Endometrial microvascular endothelial cells (primary cell): ENCODE results near the gene C4BPB. TPM values are rescaled to one million over a fixed set of nuclear protein-coding genes. Genes with fewer than 3 reads are reported as not detected.
"Not testable (repeated sequence)": the region's sequence is repeated elsewhere in the genome, so short reads cannot be mapped to it uniquely, and the experiment has no call there.

Experiments used
- in situ Hi-C: cut with HindIII; loops from 2 replicates; pipeline ENCODE4 v1.10.0; 2017; ENCODE audit warnings: low sequenced_read_pairs, low pct_unique_long_range_greater_than_20kb; ENCODE audit errors: inconsistent ontology term
- total RNA-seq: library from RNA; depleted of rRNA; stranded (reverse); fragments of >200 nt; gene quantifications from one replicate; pipeline ENCODE4 v1.2.3, GENCODE V29; 2015; ENCODE audit errors: inconsistent ontology term

C4BPB gene, protein sequence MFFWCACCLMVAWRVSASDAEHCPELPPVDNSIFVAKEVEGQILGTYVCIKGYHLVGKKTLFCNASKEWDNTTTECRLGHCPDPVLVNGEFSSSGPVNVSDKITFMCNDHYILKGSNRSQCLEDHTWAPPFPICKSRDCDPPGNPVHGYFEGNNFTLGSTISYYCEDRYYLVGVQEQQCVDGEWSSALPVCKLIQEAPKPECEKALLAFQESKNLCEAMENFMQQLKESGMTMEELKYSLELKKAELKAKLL
- not detected for total RNA-seq

DNA sequence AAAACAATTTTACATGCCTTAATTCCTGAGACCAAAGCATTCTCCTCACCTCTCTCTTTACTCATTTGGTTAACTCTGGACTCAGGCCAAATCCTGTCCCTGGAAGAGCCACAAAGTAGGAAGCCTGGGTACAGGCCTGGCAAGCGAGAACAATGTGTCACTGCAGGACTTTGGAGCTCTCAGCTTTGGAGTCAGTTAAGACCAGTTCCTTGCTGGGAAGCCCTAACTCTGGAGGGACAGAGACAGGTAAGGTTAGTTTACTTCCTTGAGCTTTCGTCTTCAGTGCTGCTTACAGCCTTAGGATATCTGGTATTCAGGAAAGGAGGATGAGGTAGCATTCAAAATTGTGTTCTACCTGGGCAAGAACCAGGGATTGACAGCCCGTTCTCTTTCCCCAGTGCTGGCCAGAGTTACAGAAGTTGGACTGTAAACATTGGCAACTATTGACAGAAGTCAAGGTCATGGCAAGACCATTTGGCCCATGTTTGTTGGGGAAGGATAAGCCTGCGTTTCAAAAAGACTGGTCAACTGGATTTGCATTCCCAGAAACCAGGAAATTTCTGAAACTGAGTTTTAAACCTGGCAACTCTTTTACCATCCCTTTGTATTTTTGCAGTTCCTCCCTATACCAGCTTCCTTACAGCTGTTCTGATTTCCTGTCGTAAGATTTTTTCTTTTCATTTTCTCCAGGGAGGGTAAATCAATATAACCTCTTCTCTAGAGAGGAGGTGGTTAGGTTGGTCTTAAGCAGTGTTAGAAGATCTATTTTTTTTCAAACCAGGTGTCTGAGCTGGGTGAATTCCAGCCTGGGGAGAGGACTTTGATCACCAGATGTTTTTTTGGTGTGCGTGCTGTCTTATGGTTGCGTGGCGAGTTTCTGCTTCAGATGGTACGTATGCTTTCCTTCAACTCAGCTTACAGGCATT lies at the start of gene C4BPB:
TSS of gene C4BPB (plus strand) at position 160 of the 926 bp plus-strand sequence. CDS start at position 832, 672 bp downstream.
- in situ Hi-C loops = no loop called here

DNA sequence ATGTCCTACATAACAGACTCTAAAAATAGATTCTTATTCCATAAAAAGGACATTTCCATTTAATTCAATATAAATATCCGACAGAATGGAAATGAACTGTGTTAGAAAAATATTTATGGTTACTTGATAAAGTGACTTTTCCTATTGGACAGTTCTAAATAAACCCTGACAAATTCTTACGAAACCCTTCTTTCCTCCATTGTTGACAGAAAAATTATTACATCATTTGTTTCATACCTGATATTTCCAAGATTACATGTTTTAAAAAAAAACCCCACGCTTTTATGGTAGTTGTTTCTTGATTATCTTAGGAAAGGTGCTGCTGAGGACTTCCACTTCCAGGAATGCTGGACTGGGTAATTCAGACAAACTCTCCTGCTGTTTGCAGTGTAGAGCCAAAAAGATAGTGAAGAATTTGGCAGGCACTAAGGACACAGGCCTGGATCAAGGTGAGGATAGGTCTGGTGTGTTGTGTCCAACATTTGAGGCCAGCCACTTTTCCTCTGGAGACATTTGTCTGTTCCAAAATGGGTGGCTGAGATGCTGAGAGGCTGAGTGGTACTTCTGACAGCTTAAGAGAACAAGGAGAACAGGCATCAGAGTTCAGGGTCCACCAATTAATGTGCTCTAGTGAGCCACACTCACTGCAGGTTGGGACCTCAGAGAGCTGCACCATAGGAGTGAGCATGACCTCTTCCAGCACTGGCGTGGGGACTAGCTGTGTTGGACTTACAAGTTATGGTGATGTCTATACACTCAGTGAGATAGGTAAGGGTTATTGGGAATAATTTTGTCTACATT lies 49.1 kb upstream of the C4BPB start:
- in situ Hi-C loops = no loop called here

DNA sequence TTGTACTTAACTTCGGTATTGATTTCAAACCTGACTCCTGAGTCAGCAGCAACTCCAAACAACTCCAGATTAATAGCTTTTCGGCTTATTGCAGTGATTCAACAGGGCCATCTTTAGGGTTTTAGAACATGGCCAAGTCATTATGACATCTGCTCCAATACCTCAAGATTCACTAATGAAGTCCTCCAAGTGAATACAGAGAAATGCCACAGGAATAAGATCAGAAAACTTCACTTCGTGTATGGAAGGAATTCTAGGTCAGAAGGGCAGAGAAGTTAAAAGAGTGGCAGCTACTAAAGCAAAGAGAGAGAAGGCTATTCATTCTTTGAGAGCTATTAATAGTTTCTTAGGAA lies 48.5 kb upstream of the C4BPB start:
- in situ Hi-C loops = no loop called here

DNA sequence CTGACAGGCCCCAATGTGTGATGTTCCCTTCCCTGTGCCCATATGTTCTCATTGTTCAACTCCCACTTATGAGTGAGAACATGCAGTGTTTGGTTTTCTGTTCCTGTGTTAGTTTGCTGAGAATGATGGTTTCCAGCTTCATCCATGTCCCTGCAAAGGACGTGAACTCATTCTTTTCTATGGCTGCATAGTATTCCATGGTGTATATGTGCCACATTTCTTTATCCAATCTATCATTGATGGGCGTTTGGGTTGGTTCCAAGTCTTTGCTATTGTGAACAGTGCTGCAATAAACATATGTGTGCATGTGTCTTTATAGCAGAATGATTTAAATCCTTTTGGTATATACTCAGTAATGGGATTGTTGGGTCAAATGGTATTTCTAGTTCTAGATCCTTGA lies 47.3 kb upstream of the C4BPB start:
- in situ Hi-C loops = not testable (repeated sequence)

DNA sequence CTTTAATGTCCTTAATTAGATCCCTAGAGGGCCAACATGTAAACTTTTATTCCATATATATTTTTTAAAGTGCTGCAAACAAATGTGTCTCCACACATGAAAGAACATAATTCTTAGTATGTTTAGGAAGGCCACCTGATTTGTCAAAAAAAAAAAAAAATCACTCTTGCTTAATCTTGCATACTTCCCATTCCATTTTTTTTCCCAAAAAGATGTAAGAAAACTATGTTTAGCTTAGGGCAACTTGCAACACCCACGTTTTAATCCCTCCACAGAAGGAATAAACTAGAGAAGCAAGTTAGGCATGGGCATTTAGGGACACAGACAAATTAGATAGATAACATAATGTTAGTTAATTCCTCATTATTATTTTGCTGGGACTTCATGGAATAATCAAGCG lies 43.2 kb upstream of the C4BPB start:
- in situ Hi-C loops = no loop called here

DNA sequence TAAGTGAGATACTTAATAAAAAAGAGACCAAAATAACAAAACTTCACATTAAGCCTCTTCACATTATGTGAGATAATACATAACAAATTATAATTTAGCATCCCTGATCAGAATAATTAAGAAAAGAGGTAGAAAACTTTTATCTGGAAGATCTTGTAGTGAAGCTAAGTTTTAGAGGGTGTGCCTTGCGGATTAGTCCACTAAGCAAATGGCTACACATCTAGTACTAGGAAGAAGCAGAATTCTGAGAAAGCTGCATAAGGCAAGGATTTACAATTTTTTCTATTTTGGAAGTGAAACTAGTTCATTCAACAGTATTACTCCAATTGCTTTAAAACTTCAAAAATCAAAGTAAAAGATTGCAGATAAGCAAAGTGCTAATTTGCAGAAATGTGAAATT lies 41.2 kb upstream of the C4BPB start:
- in situ Hi-C loops = no loop called here

DNA sequence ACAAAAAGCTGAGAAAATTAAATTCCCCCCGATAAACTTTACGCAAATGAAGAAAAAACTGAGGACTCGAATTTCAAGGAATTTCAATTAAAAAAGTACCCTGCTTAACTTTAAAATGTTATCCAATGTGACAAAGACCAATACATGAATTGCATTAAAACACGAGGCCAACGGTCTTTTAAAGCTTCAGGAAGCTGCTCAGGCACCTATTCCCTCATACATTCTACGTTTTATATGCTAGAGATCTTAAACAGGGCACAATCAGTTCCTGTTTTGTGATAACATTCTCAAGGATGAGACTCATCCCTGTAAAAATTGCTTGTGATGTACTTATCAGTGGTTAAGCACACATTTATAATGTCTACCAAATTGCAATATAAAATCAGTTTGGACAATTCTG lies 40.6 kb upstream of the C4BPB start:
- in situ Hi-C loops = no loop called here

DNA sequence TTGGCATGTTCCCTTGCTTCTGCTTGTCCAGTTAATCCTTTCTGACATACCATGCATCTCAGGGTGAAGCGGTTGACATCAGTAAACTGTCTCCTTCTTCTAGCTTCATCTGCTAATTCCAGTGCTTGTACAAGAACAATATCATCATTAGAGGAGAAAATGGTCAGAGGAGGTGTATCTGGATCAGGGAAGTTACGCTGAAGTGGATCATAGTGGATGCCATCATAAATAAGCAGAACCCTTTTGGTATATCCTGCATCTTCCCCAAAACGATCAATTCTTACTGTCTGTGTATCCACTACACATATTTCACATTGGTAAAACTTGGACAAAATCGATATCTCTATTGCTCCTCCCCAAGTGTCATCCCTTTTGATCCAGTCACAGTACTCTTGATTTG lies 39.6 kb upstream of the C4BPB start:
- in situ Hi-C loops = no loop called here

DNA sequence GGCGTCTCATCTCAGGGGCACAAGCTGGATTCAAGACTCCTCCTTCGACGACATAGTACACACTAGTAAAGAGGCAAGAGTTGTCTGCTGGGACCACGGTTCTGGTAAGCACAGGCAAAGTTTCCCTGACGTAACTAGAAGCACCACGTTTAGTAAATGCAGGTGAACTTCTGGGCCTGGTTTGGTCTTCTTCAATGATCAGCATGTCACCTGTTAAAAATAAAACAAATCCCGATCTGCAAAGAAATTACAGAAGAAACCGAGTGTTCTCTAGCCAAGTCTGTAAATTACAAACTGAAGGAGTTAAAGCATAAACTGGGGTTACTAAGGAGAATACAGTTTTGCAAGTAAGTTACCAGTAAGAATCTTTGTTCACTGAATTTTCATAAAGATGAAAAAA lies 39.1 kb upstream of the C4BPB start:
- in situ Hi-C loops = no loop called here

DNA sequence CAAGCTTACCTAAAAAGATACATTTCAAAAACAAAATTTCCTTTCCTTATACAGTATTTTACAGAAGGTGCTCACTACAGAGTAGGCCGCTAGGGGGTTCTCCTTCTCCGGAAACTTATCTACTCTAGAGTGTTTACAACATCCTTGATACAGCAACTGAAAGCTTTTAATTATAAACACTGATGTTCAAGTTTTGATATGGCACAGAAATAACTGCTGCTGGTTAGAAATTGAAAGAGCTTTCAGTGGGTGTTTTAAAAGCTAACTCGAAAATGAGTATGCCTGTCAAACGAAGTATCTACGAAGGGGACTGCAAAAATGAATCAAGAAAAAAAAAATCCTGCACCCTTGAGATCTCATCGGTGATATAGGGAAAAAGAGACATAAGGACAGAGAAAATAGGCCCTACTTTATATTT lies 38.7 kb upstream of the C4BPB start:
- in situ Hi-C loops = loop anchor here (25.0 kb wide), 1 partner anchor 262 kb away; the partner anchor contains the start of gene CD55

DNA sequence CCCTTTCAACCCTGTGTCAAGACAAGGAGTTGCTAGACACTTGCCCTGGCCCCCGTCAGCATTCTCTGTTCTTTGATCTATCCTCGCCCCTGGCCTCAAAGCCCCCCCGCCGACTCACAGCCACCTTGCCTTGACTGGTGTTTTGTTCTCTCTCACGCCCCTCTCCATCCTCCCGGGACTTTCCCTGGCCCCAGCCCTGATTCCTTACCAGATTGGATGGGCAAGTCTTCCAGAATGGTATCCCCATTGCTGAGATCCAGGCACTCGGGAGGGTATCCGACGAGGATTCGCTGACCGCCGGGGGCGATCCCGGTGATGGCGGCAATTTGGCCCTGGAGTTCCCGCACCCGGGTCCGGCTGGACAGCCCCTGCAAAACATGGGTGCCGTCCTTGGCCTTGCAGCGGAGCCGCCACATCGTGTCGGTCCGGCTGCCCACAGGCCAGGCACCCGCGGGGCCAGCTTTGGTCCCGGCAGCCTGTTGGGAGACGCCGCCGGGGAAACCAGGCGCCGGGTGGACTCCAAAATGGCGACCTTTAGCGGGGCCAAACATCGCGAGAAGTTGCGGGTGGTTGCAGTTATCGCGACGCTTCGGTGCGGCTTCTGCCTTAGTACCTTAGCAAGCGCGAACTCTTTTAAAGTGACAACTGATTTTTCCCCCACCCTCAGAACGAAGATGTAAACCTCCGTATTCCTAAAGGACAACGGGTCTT lies 38.0 kb upstream of the C4BPB start:
- in situ Hi-C loops = loop anchor here (25.0 kb wide), 1 partner anchor 262 kb away; the partner anchor contains the start of gene CD55

DNA sequence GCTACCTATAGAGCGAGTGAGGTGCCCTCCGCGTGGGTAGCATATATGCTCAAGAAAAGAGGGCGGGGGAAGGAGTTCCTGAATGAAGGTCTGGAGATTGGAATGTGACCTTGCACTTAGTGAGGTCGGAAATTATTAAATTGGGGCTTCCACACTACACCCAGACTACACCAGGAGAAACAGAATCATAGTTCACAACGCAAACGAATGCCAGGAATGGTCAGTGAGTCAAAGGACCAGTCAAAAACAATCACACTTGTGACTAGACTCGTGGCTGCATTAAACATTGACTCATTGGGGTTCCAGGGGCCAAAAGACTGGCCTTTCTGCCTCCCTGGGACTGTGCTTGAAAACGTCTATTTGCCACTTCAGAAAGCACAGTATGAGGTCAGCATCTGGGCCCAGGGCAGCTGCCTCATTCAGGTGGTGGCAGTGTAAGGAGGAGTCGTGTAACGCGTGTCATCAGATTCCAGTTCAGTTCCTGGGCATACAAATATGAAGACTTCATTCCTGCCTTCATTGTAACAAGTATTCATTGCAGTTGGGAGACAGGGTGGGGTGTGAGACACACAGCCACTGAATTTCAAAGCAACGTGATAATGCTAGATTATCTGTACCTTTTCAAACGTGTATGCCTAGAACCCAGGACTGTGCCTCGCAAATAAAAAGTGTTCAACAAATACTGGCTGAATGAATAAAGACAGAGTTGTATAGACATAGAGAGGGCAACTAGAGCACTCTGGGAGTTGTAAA lies 37.3 kb upstream of the C4BPB start, which contains the start of gene YOD1:
TSS of gene YOD1 (minus strand) at position 18 of the 753 bp plus-strand sequence. CDS start 178 bp downstream, outside the sequence.
- in situ Hi-C loops = loop anchor here (25.0 kb wide), 1 partner anchor 261 kb away; the partner anchor contains the start of gene CD55

DNA sequence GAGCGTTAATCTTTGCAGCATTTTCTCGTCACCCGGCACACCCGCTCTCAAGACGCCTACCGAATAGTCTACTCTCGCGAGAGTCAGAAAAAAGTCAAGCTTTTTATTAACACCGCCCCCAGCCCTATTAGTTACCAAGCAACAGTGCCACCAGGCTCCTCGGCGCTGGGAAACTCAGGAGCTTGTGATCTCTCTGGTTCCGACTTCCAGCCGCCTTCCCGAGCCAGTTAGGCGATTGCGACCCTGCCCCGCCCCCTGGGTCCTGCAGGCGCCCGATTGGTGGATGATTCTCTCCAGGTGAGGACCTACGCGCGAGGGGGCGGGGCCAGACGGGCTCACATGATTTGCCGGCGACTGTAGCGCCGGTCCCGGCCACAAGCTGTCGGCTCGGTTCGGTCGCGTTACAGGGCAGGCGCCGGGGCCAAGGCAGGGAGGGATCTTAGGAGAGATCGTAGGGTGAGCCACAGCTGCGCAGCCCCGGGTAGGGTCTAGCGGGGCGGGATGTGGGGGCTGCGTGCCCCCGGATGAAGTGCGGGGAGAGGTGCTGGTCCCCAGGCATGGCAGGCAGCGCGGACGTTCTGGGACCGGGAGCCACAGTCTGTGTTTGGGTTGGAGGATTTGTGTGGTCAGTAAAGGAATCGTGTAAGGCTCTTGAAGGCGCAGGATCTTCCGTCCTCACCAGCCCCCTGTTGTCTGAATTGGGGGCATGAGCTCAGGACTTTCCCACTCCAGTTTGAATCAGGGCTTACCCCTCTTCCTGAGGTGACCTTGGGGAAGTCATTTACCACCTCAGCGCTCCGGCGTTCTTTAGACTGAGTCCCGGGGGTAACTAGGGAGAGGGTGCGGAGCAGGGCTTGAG lies 35.5 kb upstream of the C4BPB start, which contains the start of gene PFKFB2:
TSS of gene PFKFB2 (plus strand) at position 365 of the 859 bp plus-strand sequence. CDS start 1,443 bp downstream, outside the sequence.
- in situ Hi-C loops = loop anchor here (25.0 kb wide), 1 partner anchor 259 kb away; the partner anchor contains the start of gene CD55

DNA sequence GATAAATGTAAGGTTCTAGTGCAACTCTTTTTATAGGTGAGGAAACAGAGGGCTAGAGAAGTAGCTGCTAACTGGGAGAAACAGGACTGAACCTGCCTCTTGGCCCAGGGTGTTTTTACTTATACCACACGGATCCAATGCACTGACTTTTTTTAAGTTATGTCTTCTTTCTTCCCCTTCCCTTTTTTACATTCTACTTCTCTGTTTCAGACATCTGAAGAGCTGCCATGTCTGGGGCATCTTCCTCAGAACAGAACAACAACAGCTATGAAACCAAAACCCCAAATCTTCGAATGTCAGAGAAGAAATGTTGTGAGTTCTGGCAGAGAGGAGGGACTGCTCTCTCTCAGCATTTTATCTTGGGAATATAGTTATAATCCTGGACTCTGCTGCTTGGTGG lies 34.2 kb upstream of the C4BPB start:
- in situ Hi-C loops = loop anchor here (25.0 kb wide), 1 partner anchor 258 kb away; the partner anchor contains the start of gene CD55

DNA sequence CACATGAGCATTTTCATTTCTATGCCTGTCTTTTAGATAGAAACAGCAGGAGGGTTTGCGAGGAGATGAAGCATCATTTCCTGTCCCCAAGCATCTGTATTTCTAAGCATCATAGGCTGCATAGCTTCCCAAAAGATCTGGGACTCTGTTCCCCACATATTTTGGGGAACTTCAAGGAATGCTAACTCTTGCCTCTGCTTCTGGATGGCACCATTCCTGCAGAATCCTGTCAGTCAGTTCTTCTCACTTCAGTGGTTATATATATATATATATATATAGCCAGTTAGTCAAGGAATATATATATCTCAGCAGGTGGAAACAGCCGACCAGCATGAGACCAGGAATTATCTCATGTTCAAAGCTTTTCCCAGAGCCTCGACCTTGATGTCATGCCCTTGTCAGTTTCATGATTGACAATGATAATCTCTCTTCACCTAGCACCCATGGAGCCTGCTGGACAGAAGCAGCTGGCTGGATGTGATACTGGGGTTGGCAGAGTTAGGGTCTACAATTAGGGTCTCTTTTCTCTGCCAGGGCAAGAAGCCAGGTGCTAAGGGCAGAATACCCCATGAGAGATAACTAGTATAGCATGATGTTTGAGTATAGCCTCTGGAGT lies 33.2 kb upstream of the C4BPB start:
- in situ Hi-C loops = loop anchor here (25.0 kb wide), 1 partner anchor 257 kb away; the partner anchor contains the start of gene CD55

DNA sequence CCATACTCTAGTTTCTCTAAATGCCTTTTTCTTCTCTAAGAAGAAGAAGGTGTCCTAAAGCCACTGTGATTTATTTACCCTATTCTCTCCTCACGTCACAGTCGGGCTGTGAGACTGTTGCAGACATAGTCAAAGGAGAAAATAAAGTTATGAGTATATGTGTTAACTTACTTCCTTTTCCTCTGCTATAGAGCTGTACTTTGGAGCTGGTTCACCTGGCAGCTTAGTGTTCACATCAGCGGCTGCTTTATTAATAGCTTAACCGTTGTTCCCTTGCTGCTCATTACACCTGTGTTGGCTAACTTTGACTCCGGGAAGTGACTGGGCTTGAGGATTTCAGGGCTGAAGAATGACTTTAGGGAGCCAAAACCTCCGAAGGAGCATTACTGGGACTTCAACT lies 32.0 kb upstream of the C4BPB start:
- in situ Hi-C loops = loop anchor here (25.0 kb wide), 1 partner anchor 256 kb away; the partner anchor contains the start of gene CD55
